GM12801 (cell line): ENCODE measurements around the gene PRKAR1A.

Source experiments
- TF ChIP-seq, protein P1 (sequence below): IDR thresholded peaks from one replicate; pipeline ENCODE4 v1.5.1; 2011; ENCODE audit warnings: control low read depth; ENCODE audit not compliant: insufficient read length; ENCODE audit errors: extremely low read depth

The PRKAR1A gene

DNA sequence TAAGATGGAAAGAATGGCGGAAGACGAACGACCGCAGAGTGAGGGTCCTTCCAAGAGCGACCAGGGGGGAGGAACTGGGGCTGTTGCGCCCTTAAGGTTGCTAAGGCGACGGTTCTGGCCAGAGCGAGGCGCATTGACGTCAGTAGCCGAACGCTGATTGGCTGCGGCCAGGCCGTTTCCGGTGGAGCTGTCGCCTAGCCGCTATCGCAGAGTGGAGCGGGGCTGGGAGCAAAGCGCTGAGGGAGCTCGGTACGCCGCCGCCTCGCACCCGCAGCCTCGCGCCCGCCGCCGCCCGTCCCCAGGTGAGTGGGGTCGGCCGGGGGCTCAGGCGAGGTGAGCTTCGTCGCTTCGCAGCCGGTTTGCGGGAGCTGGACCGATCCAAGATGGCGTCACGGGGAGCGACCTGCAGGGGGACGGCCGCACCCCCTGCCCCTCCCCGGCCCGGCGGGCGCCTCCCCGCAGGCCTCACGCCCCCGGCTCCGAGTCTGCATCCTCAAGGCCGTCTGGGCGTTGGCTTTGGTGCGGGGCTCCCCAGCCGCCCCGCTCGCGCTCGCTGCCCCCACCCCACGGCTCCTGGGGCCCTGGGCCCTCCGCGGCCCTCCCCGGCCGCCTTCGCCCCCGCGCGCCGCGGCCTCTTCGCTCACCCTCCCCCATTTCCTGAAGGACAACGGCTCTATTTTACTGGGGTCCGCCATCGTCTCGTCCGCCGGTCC, at the start of gene PRKAR1A:
PRKAR1A (plus strand) TSS at position 184 of the 713 bp plus-strand sequence. CDS start 2,970 bp downstream, outside the sequence.
- TF ChIP-seq, protein P1, sequence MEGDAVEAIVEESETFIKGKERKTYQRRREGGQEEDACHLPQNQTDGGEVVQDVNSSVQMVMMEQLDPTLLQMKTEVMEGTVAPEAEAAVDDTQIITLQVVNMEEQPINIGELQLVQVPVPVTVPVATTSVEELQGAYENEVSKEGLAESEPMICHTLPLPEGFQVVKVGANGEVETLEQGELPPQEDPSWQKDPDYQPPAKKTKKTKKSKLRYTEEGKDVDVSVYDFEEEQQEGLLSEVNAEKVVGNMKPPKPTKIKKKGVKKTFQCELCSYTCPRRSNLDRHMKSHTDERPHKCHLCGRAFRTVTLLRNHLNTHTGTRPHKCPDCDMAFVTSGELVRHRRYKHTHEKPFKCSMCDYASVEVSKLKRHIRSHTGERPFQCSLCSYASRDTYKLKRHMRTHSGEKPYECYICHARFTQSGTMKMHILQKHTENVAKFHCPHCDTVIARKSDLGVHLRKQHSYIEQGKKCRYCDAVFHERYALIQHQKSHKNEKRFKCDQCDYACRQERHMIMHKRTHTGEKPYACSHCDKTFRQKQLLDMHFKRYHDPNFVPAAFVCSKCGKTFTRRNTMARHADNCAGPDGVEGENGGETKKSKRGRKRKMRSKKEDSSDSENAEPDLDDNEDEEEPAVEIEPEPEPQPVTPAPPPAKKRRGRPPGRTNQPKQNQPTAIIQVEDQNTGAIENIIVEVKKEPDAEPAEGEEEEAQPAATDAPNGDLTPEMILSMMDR: no peak

DNA sequence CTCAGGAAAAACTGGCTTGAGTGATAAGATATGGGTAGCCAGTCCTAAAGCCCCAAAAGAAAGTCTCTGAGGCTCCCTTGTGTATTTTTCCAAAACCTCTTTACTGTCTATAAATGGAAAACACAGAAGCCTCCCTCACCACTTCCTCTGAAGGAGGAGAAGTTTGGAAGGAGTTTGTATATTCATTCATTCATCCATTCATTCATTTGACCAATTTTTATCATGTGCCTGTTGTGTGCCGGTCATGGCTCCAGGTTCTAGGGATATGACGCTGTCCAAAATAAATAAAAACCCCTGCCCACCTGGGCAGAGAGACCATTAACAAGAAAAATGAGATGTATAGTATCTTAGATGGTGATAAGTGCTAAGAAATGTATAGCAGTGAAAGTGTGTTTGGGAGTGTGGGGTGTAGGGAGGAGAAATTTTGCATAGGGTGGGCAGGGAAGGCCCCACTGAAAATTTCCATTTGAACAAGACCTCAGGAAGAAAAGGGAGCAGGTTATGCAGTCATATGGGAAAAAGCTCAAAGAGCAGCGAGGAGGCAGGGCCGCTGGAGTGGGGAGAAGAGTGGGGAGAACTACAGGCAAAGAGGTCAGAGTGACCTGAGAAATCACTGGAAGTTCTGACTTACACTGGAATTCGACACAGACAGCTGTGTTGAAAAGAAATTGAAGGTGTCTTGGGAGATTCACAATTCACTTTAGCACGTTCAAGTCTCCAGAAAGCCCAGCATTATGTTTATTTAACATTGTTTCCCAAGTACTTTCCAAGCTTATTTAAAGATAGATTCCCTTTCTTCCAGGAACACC, 48.8 kb upstream of the PRKAR1A start:
- TF ChIP-seq, protein P1: no peak

DNA sequence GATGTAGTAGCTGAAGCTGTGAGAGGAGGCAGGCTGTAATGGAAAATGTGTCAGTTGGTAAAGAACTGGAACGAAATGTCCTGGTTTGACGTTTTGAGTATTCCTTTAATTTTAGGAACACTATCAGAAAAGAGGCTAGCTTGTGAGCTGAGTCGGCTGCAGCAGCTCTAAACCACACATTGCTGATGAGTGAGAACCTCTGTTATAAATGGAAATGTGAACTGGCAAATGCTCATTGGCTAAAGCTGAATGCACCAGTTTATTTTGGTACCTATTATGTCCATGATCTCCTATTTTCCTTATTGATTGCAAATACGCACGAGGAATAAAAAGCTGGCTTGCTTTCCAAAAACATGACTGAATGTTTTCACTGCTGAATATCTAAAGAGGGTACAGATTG, 43.9 kb upstream of the PRKAR1A start:
- TF ChIP-seq, protein P1: no peak

DNA sequence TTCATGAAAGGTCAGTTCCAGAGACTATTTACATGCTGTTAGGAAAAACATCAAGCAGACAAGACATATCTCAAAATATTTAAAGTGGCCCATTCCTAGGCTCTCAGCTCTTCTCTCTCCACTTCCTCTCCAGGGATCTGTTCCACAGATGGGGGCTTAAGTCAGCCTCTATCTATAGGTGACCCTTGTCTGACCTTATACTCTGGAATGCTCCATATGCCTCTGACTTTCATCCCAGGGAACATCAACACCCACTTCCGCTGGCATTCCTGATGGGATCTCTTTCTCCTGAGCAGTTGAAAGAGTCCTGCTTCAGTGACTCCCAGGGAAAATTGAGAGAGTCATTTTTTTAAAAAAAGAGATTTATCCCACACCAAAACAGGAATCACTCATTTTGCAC, 43.4 kb upstream of the PRKAR1A start:
- TF ChIP-seq, protein P1: no peak

DNA sequence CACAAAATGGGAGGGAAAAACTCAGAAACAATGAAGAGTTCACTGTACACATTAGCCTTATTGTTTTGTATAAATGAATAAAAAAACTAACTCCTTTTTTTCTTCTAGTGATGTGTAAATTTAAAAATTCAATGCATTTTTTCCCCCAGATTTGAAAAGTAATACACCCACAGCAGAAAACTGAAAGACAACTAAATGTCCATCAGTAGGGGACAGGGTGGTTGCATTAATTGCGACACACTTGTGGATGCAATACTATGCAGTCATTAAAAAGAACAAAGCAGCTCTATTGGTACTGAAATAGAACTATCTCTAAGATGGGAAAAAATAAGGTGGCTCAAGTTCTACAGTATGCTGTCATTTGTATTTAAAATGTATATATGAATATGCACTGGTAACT, 41.3 kb upstream of the PRKAR1A start:
- TF ChIP-seq, protein P1: no peak

- TF ChIP-seq, protein P1: no peak
These were observed 31.3 kb upstream of the PRKAR1A start for GRCh38 chr17:68480885-68481284.

GRCh38 chr17:68482576-68483041, 29.6 kb upstream of the PRKAR1A start:
- TF ChIP-seq, protein P1: no peak
